Skeletal muscle satellite cell (primary cell): ENCODE measurements around the gene UBE2D3.

Experiments
- H3K27me3 ChIP-seq: 2 replicates; pipeline ENCODE4 v1.7.0; 2013; ENCODE audit warnings: low read length; ENCODE audit not compliant: control insufficient read depth, insufficient read depth
- H3K36me3 ChIP-seq: 2 replicates; pipeline ENCODE4 v1.7.0; 2013; ENCODE audit warnings: mild to moderate bottlenecking, control low read depth, low read length; ENCODE audit not compliant: insufficient read depth
- H3K4me1 ChIP-seq: 2 replicates; pipeline ENCODE4 v1.7.0; 2013; ENCODE audit warnings: low read length; ENCODE audit not compliant: control insufficient read depth, insufficient read depth
- H3K4me2 ChIP-seq: 2 replicates; pipeline ENCODE4 v1.7.0; 2013; ENCODE audit warnings: mild to moderate bottlenecking, low read length
- H3K4me3 ChIP-seq: 2 replicates; pipeline ENCODE4 v1.7.0; 2013; ENCODE audit warnings: low read length
- H3K9ac ChIP-seq: 2 replicates; pipeline ENCODE4 v1.7.0; 2013; ENCODE audit warnings: mild to moderate bottlenecking, low read depth, low read length, moderate library complexity
- H3K9me3 ChIP-seq: replicated peaks from 2 replicates; pipeline ENCODE4 v1.7.0; 2013; ENCODE audit warnings: mild to moderate bottlenecking, control low read depth, low read length

Gene UBE2D3

DNA sequence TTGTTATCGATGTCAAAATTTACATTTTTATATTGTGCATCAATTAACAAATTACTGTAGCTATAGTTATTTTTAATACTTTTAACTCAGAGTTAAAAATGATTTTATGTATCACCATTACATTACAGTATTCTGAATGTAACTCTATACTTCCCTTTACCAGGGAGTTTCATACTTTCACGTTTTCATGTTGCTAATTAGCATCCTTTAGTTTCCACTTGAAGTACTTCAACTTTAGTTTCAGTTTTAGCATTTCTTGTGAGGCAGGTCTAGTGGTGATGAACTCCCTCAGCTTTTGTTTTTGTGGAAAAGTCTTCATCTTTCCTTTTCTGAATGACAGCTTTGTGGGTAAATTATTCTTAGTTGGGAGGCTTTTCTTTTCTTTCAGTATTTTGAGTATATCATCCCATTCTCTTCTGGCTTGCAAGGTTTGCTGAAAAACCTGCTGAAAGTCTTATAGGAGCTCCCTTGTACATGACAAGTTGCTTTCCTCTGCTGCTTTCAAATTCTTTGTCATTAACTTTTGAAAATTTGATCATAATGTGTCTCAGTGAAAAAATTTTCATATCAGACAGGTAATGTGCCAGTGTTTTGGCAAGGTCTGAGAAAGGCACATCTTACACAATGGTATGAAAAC, 31.6 kb upstream of the UBE2D3 start:
- H3K9me3 ChIP-seq: no peaks in the 10 kb centered on the region
- no peak overlapping the region for H3K9ac ChIP-seq
- no peak overlapping the region for H3K4me2 ChIP-seq
- H3K4me1 ChIP-seq: no peaks in the 10 kb centered on the region
- no peaks in the 10 kb centered on the region for H3K36me3 ChIP-seq
- no peaks in the 10 kb centered on the region for H3K27me3 ChIP-seq
- no peak overlapping the region for H3K4me3 ChIP-seq

- Histone ChIP-seq H3K4me2 (no peak overlapping the region), H3K4me1 (no peaks in the 10 kb centered on the region), H3K9me3 (no peaks in the 10 kb centered on the region), H3K4me3 (no peak overlapping the region), H3K9ac (no peak overlapping the region), H3K27me3 (no peaks in the 10 kb centered on the region), H3K36me3 (no peaks in the 10 kb centered on the region)
Measured at GRCh38 chr4:102850370-102850769, 23.0 kb upstream of the UBE2D3 start.

GRCh38 chr4:102849579-102850104, 22.3 kb upstream of the UBE2D3 start:
- Histone ChIP-seq H3K36me3 (no peaks in the 10 kb centered on the region), H3K27me3 (no peaks in the 10 kb centered on the region), H3K4me1 (no peaks in the 10 kb centered on the region), H3K9ac (no peak overlapping the region), H3K4me3 (no peak overlapping the region), H3K4me2 (no peak overlapping the region), H3K9me3 (no peaks in the 10 kb centered on the region)

DNA sequence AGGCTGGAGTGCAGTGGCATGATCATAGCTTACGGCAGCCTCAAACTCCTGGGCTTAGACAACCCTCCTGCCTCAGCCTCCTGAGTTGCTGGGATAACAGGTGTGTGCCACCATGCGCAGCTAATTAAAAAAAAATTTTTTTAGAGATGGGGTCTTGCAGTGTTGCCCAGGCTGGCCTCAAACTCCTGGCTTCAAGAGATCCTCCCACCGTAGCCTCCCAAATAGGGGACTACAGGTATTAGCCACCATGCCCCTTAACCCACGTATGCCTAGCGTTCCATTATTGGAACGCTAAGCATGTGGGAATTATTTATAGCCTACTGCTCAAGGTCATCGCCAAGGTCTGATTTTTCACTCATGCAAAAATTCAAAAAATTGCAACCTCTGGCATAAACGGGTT, 20.3 kb upstream of the UBE2D3 start:
- Histone ChIP-seq H3K36me3 (no peaks in the 10 kb centered on the region), H3K4me3 (no peak overlapping the region), H3K9me3 (no peaks in the 10 kb centered on the region), H3K4me2 (no peak overlapping the region), H3K27me3 (no peaks in the 10 kb centered on the region), H3K4me1 (no peaks in the 10 kb centered on the region), H3K9ac (no peak overlapping the region)

- Histone ChIP-seq H3K9me3 (no peaks in the 10 kb centered on the region), H3K4me2 (no peak overlapping the region), H3K36me3 (no peaks in the 10 kb centered on the region), H3K27me3 (no peaks in the 10 kb centered on the region), H3K4me3 (no peak overlapping the region), H3K9ac (no peak overlapping the region), H3K4me1 (no peaks in the 10 kb centered on the region)
Measured at GRCh38 chr4:102843938-102844337, 16.6 kb upstream of the UBE2D3 start.

DNA sequence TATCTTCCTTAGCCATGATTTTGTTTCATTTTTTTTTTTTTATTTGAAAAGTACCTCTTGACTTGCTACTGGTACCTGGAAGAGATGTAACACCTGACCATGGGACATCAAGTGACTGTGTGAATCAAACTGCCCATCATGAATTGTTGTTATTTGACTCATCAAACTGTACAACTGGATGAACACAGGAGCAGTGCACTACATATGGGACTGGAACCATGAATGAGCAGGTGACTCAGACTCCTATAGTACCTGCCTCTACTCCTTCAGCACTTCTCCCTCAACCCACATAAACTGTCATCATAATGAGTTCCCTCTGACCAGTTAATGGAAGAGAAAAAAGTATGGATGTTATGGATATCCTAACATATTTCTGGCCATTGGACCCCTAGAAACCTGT, 15.9 kb upstream of the UBE2D3 start:
- no peak overlapping the region for H3K9ac ChIP-seq
- no peaks in the 10 kb centered on the region for H3K9me3 ChIP-seq
- no peak overlapping the region for H3K4me3 ChIP-seq
- no peaks in the 10 kb centered on the region for H3K27me3 ChIP-seq
- H3K4me1 ChIP-seq: no peaks in the 10 kb centered on the region
- no peaks in the 10 kb centered on the region for H3K36me3 ChIP-seq
- H3K4me2 ChIP-seq: no peak overlapping the region

- Histone ChIP-seq H3K4me1 (no peaks in the 10 kb centered on the region), H3K9me3 (no peaks in the 10 kb centered on the region), H3K9ac (no peak overlapping the region), H3K36me3 (no peaks in the 10 kb centered on the region), H3K4me2 (no peak overlapping the region), H3K27me3 (no peaks in the 10 kb centered on the region), H3K4me3 (no peak overlapping the region)
Measured at GRCh38 chr4:102842367-102842766, 15.0 kb upstream of the UBE2D3 start.

GRCh38 chr4:102836596-102836995, 9.2 kb upstream of the UBE2D3 start:
- no peak overlapping the region for H3K4me2 ChIP-seq
- no peaks in the 10 kb centered on the region for H3K27me3 ChIP-seq
- H3K9me3 ChIP-seq: no peaks in the 10 kb centered on the region
- H3K36me3 ChIP-seq: no peaks in the 10 kb centered on the region
- no peak overlapping the region for H3K4me3 ChIP-seq
- H3K9ac ChIP-seq: no peak overlapping the region
- H3K4me1 ChIP-seq: no peaks in the 10 kb centered on the region

GRCh38 chr4:102832667-102833066, 5.3 kb upstream of the UBE2D3 start:
- Histone ChIP-seq H3K27me3 (no peaks in the 10 kb centered on the region), H3K9me3 (no peaks in the 10 kb centered on the region), H3K36me3 (no peaks in the 10 kb centered on the region), H3K4me2 (no peak overlapping the region), H3K4me1 (peaks cover 6% of the 10 kb centered on the region), H3K4me3 (no peak overlapping the region), H3K9ac (no peak overlapping the region)

GRCh38 chr4:102832105-102832504, 4.8 kb upstream of the UBE2D3 start:
- Histone ChIP-seq H3K4me1 (peaks cover 6% of the 10 kb centered on the region), H3K27me3 (no peaks in the 10 kb centered on the region), H3K36me3 (no peaks in the 10 kb centered on the region), H3K9me3 (no peaks in the 10 kb centered on the region), H3K4me3 (no peak overlapping the region), H3K4me2 (no peak overlapping the region), H3K9ac (no peak overlapping the region)

- Histone ChIP-seq H3K4me3 (no peak overlapping the region), H3K4me1 (peaks cover 6% of the 10 kb centered on the region), H3K4me2 (no peak overlapping the region), H3K36me3 (peaks cover 18% of the 10 kb centered on the region), H3K27me3 (no peaks in the 10 kb centered on the region), H3K9ac (no peak overlapping the region), H3K9me3 (no peaks in the 10 kb centered on the region)
Measured at GRCh38 chr4:102829803-102830202, 2.5 kb upstream of the UBE2D3 start.

DNA sequence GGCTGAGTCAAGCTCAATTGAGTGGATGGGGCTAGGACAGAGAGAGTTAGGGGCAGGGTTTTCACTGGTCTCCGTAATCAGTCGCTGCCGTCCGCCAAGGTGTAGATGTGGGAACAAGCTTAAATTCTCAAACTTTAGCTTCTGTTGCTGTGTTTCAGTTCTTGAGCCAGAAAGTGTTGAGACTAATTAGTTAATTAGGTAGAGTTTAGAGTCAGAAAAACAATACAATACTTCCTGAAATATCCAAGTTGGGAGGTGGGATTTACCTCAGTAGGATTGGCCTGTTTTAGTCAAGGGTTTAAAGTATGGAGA, 1.1 kb upstream of the UBE2D3 start:
- peak overlapping the region; percentile 100 for H3K9ac ChIP-seq
- H3K36me3 ChIP-seq: peaks cover 22% of the 10 kb centered on the region

More for the DNA sequence above, 1.1 kb upstream of the UBE2D3 start:
- Histone ChIP-seq H3K4me2 (peak overlapping the region; percentile 87), H3K4me1 (peaks cover 10% of the 10 kb centered on the region), H3K9me3 (no peaks in the 10 kb centered on the region), H3K27me3 (no peaks in the 10 kb centered on the region), H3K4me3 (peak overlapping the region; percentile 95)
